ENCODE data around the gene TLX2.

Gene TLX2

DNA sequence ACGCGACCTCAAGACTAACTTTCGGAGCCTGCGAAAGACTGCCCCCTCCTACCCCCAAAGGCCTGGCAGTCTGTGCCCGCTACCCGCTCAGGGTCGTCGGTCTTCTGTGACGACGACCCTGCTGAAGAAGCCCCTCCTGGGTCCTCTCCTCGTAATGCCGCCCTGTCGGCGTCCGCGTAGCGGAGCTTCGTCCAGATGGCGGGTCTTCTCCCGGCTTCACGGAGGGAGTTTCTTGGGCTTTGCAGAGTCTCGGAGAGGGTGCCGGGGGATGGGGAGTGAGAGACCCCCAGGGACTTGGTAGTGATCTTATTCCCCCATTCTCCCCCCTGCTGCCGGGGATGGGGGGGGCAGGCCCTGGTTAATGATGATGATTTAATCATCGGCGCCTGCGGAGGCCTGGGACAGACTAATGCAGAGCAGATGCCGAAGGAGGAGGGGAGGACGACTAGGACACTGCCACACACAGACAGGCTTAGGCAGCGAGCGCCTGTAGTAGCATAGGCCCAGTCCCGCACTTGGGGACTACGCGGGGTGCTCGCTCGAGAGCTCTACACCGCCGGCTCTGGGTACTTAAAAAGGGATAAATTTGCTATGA is 6.2 kb upstream of the TLX2 start (continued):
- TF ChIP-seq ZNF449 (tag by site-specific recombination; IDR thresholded peaks at IDR 0.05) (no peak), TRIM28 (IDR thresholded peaks at IDR 0.05; ENCODE audit: borderline replicate concordance, low read length) (no peak), ZNF18 (tag by site-specific recombination; IDR thresholded peaks at IDR 0.05) (no peak), ZNF366 (tag by site-specific recombination; conservative IDR thresholded peaks at IDR 0.05) (no peak), ZNF26 (tag by site-specific recombination; IDR thresholded peaks at IDR 0.05) (no peak), ZNF23 (tag by site-specific recombination; IDR thresholded peaks at IDR 0.05; ENCODE audit: borderline replicate concordance) (no peak), ZNF830 (tag by site-specific recombination; IDR thresholded peaks at IDR 0.05; ENCODE audit: low read depth) (no peak), ZNF501 (tag by site-specific recombination; IDR thresholded peaks at IDR 0.05) (no peak), ZBTB44 (tag by site-specific recombination; IDR thresholded peaks at IDR 0.05) (no peak), ZNF211 (tag by site-specific recombination; IDR thresholded peaks at IDR 0.05; ENCODE audit: low read depth) (no peak), ZSCAN30 (tag by site-specific recombination; IDR thresholded peaks at IDR 0.05) (no peak), ZFP41 (tag by site-specific recombination; IDR thresholded peaks at IDR 0.05; ENCODE audit: borderline replicate concordance) (no peak), ZNF629 (tag by site-specific recombination; IDR thresholded peaks at IDR 0.05) (no peak), ZNF660 (tag by site-specific recombination; IDR thresholded peaks at IDR 0.05) (0 out of 2 replicates have a peak, but pooled peaks have one; percentile 24), ZBTB49 (tag by site-specific recombination; IDR thresholded peaks at IDR 0.05; ENCODE audit: low read depth) (no peak), ZNF174 (tag by site-specific recombination; IDR thresholded peaks at IDR 0.05) (no peak), ZNF391 (tag by site-specific recombination; IDR thresholded peaks at IDR 0.05; ENCODE audit: borderline replicate concordance, low read depth) (no peak), ZEB2 (tag by site-specific recombination; IDR thresholded peaks at IDR 0.05) (peak; percentile 44; the same call in 1 of the 2 replicates), MZF1 (tag by site-specific recombination; IDR thresholded peaks at IDR 0.05; ENCODE audit: borderline replicate concordance) (no peak), ZNF398 (tag by site-specific recombination; IDR thresholded peaks at IDR 0.05) (peak; percentile 61), KLF16 (tag by site-specific recombination; IDR thresholded peaks at IDR 0.05) (no peak), ZNF148 (tag by site-specific recombination; IDR thresholded peaks at IDR 0.05; ENCODE audit: borderline replicate concordance) (no peak)
- TF ChIP-seq, protein P1, sequence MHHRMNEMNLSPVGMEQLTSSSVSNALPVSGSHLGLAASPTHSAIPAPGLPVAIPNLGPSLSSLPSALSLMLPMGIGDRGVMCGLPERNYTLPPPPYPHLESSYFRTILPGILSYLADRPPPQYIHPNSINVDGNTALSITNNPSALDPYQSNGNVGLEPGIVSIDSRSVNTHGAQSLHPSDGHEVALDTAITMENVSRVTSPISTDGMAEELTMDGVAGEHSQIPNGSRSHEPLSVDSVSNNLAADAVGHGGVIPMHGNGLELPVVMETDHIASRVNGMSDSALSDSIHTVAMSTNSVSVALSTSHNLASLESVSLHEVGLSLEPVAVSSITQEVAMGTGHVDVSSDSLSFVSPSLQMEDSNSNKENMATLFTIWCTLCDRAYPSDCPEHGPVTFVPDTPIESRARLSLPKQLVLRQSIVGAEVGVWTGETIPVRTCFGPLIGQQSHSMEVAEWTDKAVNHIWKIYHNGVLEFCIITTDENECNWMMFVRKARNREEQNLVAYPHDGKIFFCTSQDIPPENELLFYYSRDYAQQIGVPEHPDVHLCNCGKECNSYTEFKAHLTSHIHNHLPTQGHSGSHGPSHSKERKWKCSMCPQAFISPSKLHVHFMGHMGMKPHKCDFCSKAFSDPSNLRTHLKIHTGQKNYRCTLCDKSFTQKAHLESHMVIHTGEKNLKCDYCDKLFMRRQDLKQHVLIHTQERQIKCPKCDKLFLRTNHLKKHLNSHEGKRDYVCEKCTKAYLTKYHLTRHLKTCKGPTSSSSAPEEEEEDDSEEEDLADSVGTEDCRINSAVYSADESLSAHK (tag by site-specific recombination; IDR thresholded peaks at IDR 0.05): no peak

All from HEK293 (cell line).